Measurements from ENCODE around the gene CDH13.

The CDH13 gene

DNA sequence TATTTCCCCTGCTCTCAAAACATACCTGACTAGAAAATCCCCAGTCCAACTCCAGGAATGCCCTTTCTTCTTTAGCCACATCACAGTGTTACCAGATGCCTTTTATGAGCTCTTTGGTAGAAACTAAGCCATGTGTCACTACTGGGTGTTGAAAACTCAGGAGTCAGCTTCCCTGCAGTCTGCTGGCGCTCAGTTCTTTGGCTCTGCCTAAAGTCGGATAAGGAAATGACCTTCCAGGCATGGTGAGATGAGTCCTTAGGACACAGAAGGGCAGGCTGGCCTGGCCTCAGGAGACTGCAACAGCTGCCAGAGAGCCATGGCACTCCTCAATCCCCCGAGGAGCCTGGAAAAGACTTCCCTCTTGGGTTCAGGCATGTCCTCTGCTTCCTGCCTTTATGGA lies 89.1 kb downstream of the CDH13 start:
- no peaks in the 10 kb centered on the region for H3K36me3 ChIP-seq (ENCODE audit: insufficient read depth, low read length)
- TF ChIP-seq FOXP2 (optimal IDR thresholded peaks at IDR 0.05; ENCODE audit: control extremely low read depth, extremely low read length, insufficient read depth) (no peak), POLR2AphosphoS5 (IDR thresholded peaks at IDR 0.05; ENCODE audit: borderline replicate concordance, low read depth, low read length) (no peak), EZH2 (IDR thresholded peaks at IDR 0.05) (no peak)
- H3K9ac ChIP-seq (ENCODE audit: insufficient read length), result no peak overlapping the region
- H3K27ac ChIP-seq, result no peak overlapping the region
- no peaks in the 10 kb centered on the region for H3K9me3 ChIP-seq (ENCODE audit: low read depth, low read length)
- DNase-seq (ENCODE audit: low read depth, low spot score), result no peak
- no peak overlapping the region for H3K4me3 ChIP-seq

GRCh38 chr16:82716361-82716855 lies 89.6 kb downstream of the CDH13 start:
- no peaks in the 10 kb centered on the region for H3K9me3 ChIP-seq (ENCODE audit: low read depth, low read length)
- DNase-seq (ENCODE audit: low read depth, low spot score), result no peak
- TF ChIP-seq EZH2 (IDR thresholded peaks at IDR 0.05), result no peak
- TF ChIP-seq POLR2AphosphoS5 (IDR thresholded peaks at IDR 0.05; ENCODE audit: borderline replicate concordance, low read depth, low read length), result no peak
- TF ChIP-seq FOXP2 (optimal IDR thresholded peaks at IDR 0.05; ENCODE audit: control extremely low read depth, extremely low read length, insufficient read depth), result no peak
- no peak overlapping the region for H3K4me3 ChIP-seq
- no peak overlapping the region for H3K9ac ChIP-seq (ENCODE audit: insufficient read length)
- no peaks in the 10 kb centered on the region for H3K36me3 ChIP-seq (ENCODE audit: insufficient read depth, low read length)
- no peak overlapping the region for H3K27ac ChIP-seq

DNA sequence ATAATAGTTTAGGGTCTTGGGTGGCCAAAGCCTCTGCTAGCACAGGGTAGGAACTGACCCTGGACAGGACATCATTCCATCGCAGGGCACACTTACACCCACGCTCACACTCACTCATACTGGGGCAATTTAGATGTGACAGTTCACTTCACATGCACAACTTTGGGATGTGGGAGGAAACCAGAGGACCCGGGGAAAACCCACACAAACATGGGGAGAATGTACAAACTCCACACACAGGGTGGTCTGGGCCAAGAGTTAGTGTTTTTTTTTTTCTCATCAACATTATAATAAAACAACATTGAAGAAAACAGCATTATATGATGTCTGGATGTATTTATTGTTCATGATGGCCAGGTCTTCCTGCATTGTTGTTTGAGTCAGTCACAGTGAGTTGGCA lies 93.6 kb downstream of the CDH13 start:
- no peak overlapping the region for H3K27ac ChIP-seq
- no peaks in the 10 kb centered on the region for H3K9me3 ChIP-seq (ENCODE audit: low read depth, low read length)
- no peak overlapping the region for H3K4me3 ChIP-seq
- no peaks in the 10 kb centered on the region for H3K36me3 ChIP-seq (ENCODE audit: insufficient read depth, low read length)
- no peak for TF ChIP-seq EZH2 (IDR thresholded peaks at IDR 0.05)
- TF ChIP-seq FOXP2 (optimal IDR thresholded peaks at IDR 0.05; ENCODE audit: control extremely low read depth, extremely low read length, insufficient read depth), result no peak
- no peak for TF ChIP-seq POLR2AphosphoS5 (IDR thresholded peaks at IDR 0.05; ENCODE audit: borderline replicate concordance, low read depth, low read length)
- no peak overlapping the region for H3K9ac ChIP-seq (ENCODE audit: insufficient read length)
- DNase-seq (ENCODE audit: low read depth, low spot score), result no peak

- Histone ChIP-seq H3K27ac (no peak overlapping the region), H3K4me3 (no peak overlapping the region), H3K36me3 (ENCODE audit: insufficient read depth, low read length) (no peaks in the 10 kb centered on the region), H3K9ac (ENCODE audit: insufficient read length) (no peak overlapping the region), H3K9me3 (ENCODE audit: low read depth, low read length) (no peaks in the 10 kb centered on the region)
- TF ChIP-seq FOXP2 (optimal IDR thresholded peaks at IDR 0.05; ENCODE audit: control extremely low read depth, extremely low read length, insufficient read depth) (no peak), POLR2AphosphoS5 (IDR thresholded peaks at IDR 0.05; ENCODE audit: borderline replicate concordance, low read depth, low read length) (no peak), EZH2 (IDR thresholded peaks at IDR 0.05) (no peak)
- no peak for DNase-seq (ENCODE audit: low read depth, low spot score)
These were observed 99.5 kb downstream of the CDH13 start for GRCh38 chr16:82726306-82726705.

- Histone ChIP-seq H3K9ac (ENCODE audit: insufficient read length) (no peak overlapping the region), H3K27ac (no peak overlapping the region), H3K4me3 (no peak overlapping the region), H3K36me3 (ENCODE audit: insufficient read depth, low read length) (no peaks in the 10 kb centered on the region), H3K9me3 (ENCODE audit: low read depth, low read length) (no peaks in the 10 kb centered on the region)
- TF ChIP-seq EZH2 (IDR thresholded peaks at IDR 0.05) (no peak), POLR2AphosphoS5 (IDR thresholded peaks at IDR 0.05; ENCODE audit: borderline replicate concordance, low read depth, low read length) (no peak), FOXP2 (optimal IDR thresholded peaks at IDR 0.05; ENCODE audit: control extremely low read depth, extremely low read length, insufficient read depth) (no peak)
- no peak for DNase-seq (ENCODE audit: low read depth, low spot score)
These were observed 102.1 kb downstream of the CDH13 start for GRCh38 chr16:82728901-82729300.

GRCh38 chr16:82730901-82731300 lies 104.1 kb downstream of the CDH13 start:
- TF ChIP-seq FOXP2 (optimal IDR thresholded peaks at IDR 0.05; ENCODE audit: control extremely low read depth, extremely low read length, insufficient read depth), result no peak
- TF ChIP-seq EZH2 (IDR thresholded peaks at IDR 0.05), result no peak
- TF ChIP-seq POLR2AphosphoS5 (IDR thresholded peaks at IDR 0.05; ENCODE audit: borderline replicate concordance, low read depth, low read length), result no peak
- no peaks in the 10 kb centered on the region for H3K9me3 ChIP-seq (ENCODE audit: low read depth, low read length)

GRCh38 chr16:82732461-82732860 lies 105.7 kb downstream of the CDH13 start:
- no peak overlapping the region for H3K9ac ChIP-seq (ENCODE audit: insufficient read length)
- H3K4me3 ChIP-seq, result no peak overlapping the region
- H3K36me3 ChIP-seq (ENCODE audit: insufficient read depth, low read length), result no peaks in the 10 kb centered on the region
- DNase-seq (ENCODE audit: low read depth, low spot score), result no peak
- no peak for TF ChIP-seq FOXP2 (optimal IDR thresholded peaks at IDR 0.05; ENCODE audit: control extremely low read depth, extremely low read length, insufficient read depth)
- no peak for TF ChIP-seq POLR2AphosphoS5 (IDR thresholded peaks at IDR 0.05; ENCODE audit: borderline replicate concordance, low read depth, low read length)
- TF ChIP-seq EZH2 (IDR thresholded peaks at IDR 0.05), result no peak
- H3K27ac ChIP-seq, result no peak overlapping the region
- no peaks in the 10 kb centered on the region for H3K9me3 ChIP-seq (ENCODE audit: low read depth, low read length)

More at GRCh38 chr16:82730901-82731300, 104.1 kb downstream of the CDH13 start:
- no peak overlapping the region for H3K9ac ChIP-seq (ENCODE audit: insufficient read length)
- no peak overlapping the region for H3K27ac ChIP-seq
- H3K4me3 ChIP-seq, result no peak overlapping the region
- DNase-seq (ENCODE audit: low read depth, low spot score), result no peak
- H3K36me3 ChIP-seq (ENCODE audit: insufficient read depth, low read length), result no peaks in the 10 kb centered on the region

GRCh38 chr16:82735186-82735585 lies 108.4 kb downstream of the CDH13 start:
- Histone ChIP-seq H3K9ac (ENCODE audit: insufficient read length) (no peak overlapping the region), H3K9me3 (ENCODE audit: low read depth, low read length) (no peaks in the 10 kb centered on the region), H3K36me3 (ENCODE audit: insufficient read depth, low read length) (no peaks in the 10 kb centered on the region), H3K27ac (no peak overlapping the region), H3K4me3 (no peak overlapping the region)
- TF ChIP-seq EZH2 (IDR thresholded peaks at IDR 0.05) (no peak), FOXP2 (optimal IDR thresholded peaks at IDR 0.05; ENCODE audit: control extremely low read depth, extremely low read length, insufficient read depth) (no peak), POLR2AphosphoS5 (IDR thresholded peaks at IDR 0.05; ENCODE audit: borderline replicate concordance, low read depth, low read length) (no peak)
- DNase-seq (ENCODE audit: low read depth, low spot score), result no peak

DNA sequence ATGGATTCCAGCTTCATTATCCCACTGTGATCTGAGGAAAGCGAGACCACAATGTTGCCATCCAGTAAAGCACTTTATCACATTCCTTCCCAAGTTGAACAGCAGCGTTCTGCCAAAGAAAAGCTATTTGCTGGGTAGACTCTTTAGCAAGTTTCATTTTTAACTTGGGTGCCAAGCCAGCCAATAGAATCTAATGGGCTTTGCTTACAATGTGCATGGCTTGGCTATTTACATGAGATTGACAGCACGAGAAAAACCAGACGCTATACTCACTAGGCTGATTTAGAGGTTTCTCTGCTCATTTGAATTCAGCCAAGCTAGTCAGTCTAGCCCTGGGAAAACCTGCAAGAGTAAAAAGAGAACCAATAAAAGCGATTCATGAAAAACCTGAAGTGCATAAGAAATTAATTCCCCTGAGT lies 108.9 kb downstream of the CDH13 start:
- H3K27ac ChIP-seq, result no peak overlapping the region
- DNase-seq (ENCODE audit: low read depth, low spot score), result no peak
- H3K36me3 ChIP-seq (ENCODE audit: insufficient read depth, low read length), result no peaks in the 10 kb centered on the region
- no peaks in the 10 kb centered on the region for H3K9me3 ChIP-seq (ENCODE audit: low read depth, low read length)
- H3K4me3 ChIP-seq, result no peak overlapping the region
- TF ChIP-seq FOXP2 (optimal IDR thresholded peaks at IDR 0.05; ENCODE audit: control extremely low read depth, extremely low read length, insufficient read depth) (no peak), POLR2AphosphoS5 (IDR thresholded peaks at IDR 0.05; ENCODE audit: borderline replicate concordance, low read depth, low read length) (no peak), EZH2 (IDR thresholded peaks at IDR 0.05) (no peak)
- no peak overlapping the region for H3K9ac ChIP-seq (ENCODE audit: insufficient read length)

All from SK-N-MC (cell line).